Measurements from ENCODE around the gene PRR15L. TPM values are rescaled to one million over a fixed set of nuclear protein-coding genes. Genes with fewer than 3 reads are reported as not detected.

Gene PRR15L
- total RNA-seq, 1 donor from 2014 or later = not detected

DNA sequence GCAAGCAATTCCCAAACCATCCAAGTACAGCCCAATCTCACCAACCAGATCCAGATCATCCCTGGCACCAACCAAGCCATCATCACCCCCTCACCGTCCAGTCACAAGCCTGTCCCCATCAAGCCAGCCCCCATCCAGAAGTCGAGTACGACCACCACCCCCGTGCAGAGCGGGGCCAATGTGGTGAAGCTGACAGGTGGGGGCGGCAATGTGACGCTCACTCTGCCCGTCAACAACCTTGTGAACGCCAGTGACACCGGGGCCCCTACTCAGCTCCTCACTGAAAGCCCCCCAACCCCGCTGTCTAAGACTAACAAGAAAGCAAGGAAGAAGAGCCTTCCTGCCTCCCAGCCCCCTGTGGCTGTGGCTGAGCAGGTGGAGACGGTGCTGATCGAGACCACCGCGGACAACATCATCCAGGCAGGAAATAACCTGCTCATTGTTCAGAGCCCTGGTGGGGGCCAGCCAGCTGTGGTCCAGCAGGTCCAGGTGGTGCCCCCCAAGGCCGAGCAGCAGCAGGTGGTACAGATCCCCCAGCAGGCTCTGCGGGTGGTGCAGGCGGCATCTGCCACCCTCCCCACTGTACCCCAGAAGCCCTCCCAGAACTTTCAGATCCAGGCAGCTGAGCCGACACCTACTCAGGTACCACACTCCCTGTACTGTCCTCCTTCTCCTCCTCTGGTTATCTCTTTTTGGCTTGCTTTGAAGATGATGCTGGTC is 41.0 kb downstream of the PRR15L start:
- Mint-ChIP-seq H3K27ac (ENCODE audit: unreplicated experiment) (no peak overlapping the region), H3K4me3 (ENCODE audit: unreplicated experiment) (no peak overlapping the region), H3K27me3 (ENCODE audit: low read depth) (no peaks in the 10 kb centered on the region)

GRCh38 chr17:47915776-47916398 is 41.8 kb downstream of the PRR15L start:
- Mint-ChIP-seq H3K27ac (ENCODE audit: unreplicated experiment) (no peak overlapping the region), H3K4me1 (ENCODE audit: low read depth) (no peaks in the 10 kb centered on the region)

More for the DNA sequence above, 41.0 kb downstream of the PRR15L start:
- Mint-ChIP-seq H3K9me3 (ENCODE audit: low read depth) (no peaks in the 10 kb centered on the region), H3K4me1 (ENCODE audit: low read depth) (no peaks in the 10 kb centered on the region), H3K36me3 (ENCODE audit: low read depth) (peaks cover 12% of the 10 kb centered on the region)
- TF ChIP-seq, protein P1, sequence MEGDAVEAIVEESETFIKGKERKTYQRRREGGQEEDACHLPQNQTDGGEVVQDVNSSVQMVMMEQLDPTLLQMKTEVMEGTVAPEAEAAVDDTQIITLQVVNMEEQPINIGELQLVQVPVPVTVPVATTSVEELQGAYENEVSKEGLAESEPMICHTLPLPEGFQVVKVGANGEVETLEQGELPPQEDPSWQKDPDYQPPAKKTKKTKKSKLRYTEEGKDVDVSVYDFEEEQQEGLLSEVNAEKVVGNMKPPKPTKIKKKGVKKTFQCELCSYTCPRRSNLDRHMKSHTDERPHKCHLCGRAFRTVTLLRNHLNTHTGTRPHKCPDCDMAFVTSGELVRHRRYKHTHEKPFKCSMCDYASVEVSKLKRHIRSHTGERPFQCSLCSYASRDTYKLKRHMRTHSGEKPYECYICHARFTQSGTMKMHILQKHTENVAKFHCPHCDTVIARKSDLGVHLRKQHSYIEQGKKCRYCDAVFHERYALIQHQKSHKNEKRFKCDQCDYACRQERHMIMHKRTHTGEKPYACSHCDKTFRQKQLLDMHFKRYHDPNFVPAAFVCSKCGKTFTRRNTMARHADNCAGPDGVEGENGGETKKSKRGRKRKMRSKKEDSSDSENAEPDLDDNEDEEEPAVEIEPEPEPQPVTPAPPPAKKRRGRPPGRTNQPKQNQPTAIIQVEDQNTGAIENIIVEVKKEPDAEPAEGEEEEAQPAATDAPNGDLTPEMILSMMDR (IDR thresholded peaks at IDR 0.05) = no peak
- no peak for DNase-seq (ENCODE audit: low spot score)

DNA sequence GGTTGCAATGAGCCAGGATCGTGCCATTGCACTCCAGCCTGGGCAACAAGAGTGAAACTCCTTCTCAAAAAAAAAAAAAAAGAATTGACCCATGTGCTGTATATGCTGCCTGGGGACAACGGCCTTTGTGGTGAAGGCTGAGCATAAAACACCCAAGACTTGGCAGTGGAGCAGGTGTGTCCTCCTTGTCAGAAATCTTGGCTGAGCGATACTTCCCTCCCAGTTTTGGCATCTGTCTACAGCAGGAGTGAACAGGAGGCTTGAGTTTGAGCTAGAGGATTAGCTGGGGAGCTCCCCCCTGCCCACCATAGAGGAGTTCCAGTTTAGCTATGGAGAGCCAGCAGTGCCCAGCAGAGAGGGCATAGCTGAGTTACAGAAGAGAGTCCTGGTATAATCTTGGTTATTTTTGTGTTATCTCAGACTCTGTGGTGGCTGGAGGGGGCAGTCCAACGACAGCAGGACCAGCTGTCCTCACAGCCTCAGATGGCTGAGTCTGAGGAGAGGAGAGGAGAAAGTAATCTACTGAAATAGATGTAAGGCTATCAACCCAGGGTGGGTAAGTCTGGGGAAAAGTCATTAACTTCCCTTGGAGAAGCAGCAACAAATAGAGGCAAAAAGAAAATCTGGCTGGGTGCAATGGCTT is 43.3 kb downstream of the PRR15L start:
- TF ChIP-seq, protein P1 (IDR thresholded peaks at IDR 0.05) = no peak
- DNase-seq (ENCODE audit: low spot score) = no peak
- Mint-ChIP-seq H3K27ac (ENCODE audit: unreplicated experiment) (no peak overlapping the region), H3K36me3 (ENCODE audit: low read depth) (peaks cover 7% of the 10 kb centered on the region), H3K27me3 (ENCODE audit: low read depth) (no peaks in the 10 kb centered on the region), H3K4me3 (ENCODE audit: unreplicated experiment) (no peak overlapping the region), H3K4me1 (ENCODE audit: low read depth) (no peaks in the 10 kb centered on the region), H3K9me3 (ENCODE audit: low read depth) (no peaks in the 10 kb centered on the region)

More at GRCh38 chr17:47915776-47916398, 41.8 kb downstream of the PRR15L start:
- Mint-ChIP-seq H3K4me3 (ENCODE audit: unreplicated experiment) (no peak overlapping the region), H3K36me3 (ENCODE audit: low read depth) (peaks cover 11% of the 10 kb centered on the region), H3K27me3 (ENCODE audit: low read depth) (no peaks in the 10 kb centered on the region), H3K9me3 (ENCODE audit: low read depth) (no peaks in the 10 kb centered on the region)
- DNase-seq (ENCODE audit: low spot score) = no peak
- TF ChIP-seq, protein P1 (IDR thresholded peaks at IDR 0.05) = no peak

- Mint-ChIP-seq H3K36me3 (ENCODE audit: low read depth) (peaks cover 10% of the 10 kb centered on the region), H3K4me3 (ENCODE audit: unreplicated experiment) (no peak overlapping the region), H3K27me3 (ENCODE audit: low read depth) (no peaks in the 10 kb centered on the region), H3K9me3 (ENCODE audit: low read depth) (no peaks in the 10 kb centered on the region), H3K4me1 (ENCODE audit: low read depth) (peaks cover 9% of the 10 kb centered on the region), H3K27ac (ENCODE audit: unreplicated experiment) (no peak overlapping the region)
- TF ChIP-seq, protein P1 (IDR thresholded peaks at IDR 0.05) = no peak
- DNase-seq (ENCODE audit: low spot score) = no peak
Observed at GRCh38 chr17:47913050-47913449, 44.6 kb downstream of the PRR15L start.

- Mint-ChIP-seq H3K4me1 (ENCODE audit: low read depth) (peaks cover 47% of the 10 kb centered on the region), H3K27ac (ENCODE audit: unreplicated experiment) (peak overlapping the region; percentile 22), H3K4me3 (ENCODE audit: unreplicated experiment) (no peak overlapping the region), H3K9me3 (ENCODE audit: low read depth) (no peaks in the 10 kb centered on the region), H3K27me3 (ENCODE audit: low read depth) (no peaks in the 10 kb centered on the region), H3K36me3 (ENCODE audit: low read depth) (peaks cover 4% of the 10 kb centered on the region)
- TF ChIP-seq, protein P1 (IDR thresholded peaks at IDR 0.05) = no peak
- no peak for DNase-seq (ENCODE audit: low spot score)
Observed at GRCh38 chr17:47907932-47908562, 49.6 kb downstream of the PRR15L start.
